HepG2 (cell line): ENCODE data around the gene CFL1. TPM values are rescaled to one million over a fixed set of nuclear protein-coding genes. Genes with fewer than 3 reads are reported as not detected.

ENCODE experiments used
- ATF5 ChIP-seq: sonication (generic); formaldehyde crosslinking; IDR thresholded peaks from 2 replicates; pipeline ENCODE4 v1.4.0; 2020; ENCODE audit warnings: mild to moderate bottlenecking, low read depth, missing genetic modification reagents
- ATF7-NPFF ChIP-seq: sonication (generic); formaldehyde crosslinking; IDR thresholded peaks from 2 replicates; pipeline ENCODE4 v1.8.1; 2023; ENCODE audit warnings: mild to moderate bottlenecking, low read depth, missing genetic modification reagents, moderate library complexity
- ATRX ChIP-seq: sonication (generic); formaldehyde crosslinking; IDR thresholded peaks from 2 replicates; pipeline ENCODE4 v1.4.0; 2020; ENCODE audit warnings: missing genetic modification reagents, borderline replicate concordance
- HINFP ChIP-seq: sonication (generic); formaldehyde crosslinking; IDR thresholded peaks from 2 replicates; pipeline ENCODE4 v1.4.0; 2020; ENCODE audit warnings: low read depth, mild to moderate bottlenecking, missing genetic modification reagents
- HMGXB3 ChIP-seq: sonication (generic); formaldehyde crosslinking; IDR thresholded peaks from 2 replicates; pipeline ENCODE4 v1.4.0; 2020; ENCODE audit warnings: missing genetic modification reagents, borderline replicate concordance
- NPAS2 ChIP-seq: sonication (generic); formaldehyde crosslinking; IDR thresholded peaks from 2 replicates; pipeline ENCODE4 v1.8.0; 2022; ENCODE audit warnings: mild to moderate bottlenecking, missing genetic modification reagents, borderline replicate concordance
- PRDM15 ChIP-seq: sonication (generic); formaldehyde crosslinking; IDR thresholded peaks from 2 replicates; pipeline ENCODE4 v1.4.0; 2020; ENCODE audit warnings: missing genetic modification reagents
- SCMH1 ChIP-seq: sonication (generic); formaldehyde crosslinking; IDR thresholded peaks from 2 replicates; pipeline ENCODE4 v1.9.0; 2021; ENCODE audit warnings: missing genetic modification reagents, mild to moderate bottlenecking, borderline replicate concordance
- SNAI1 ChIP-seq: sonication (generic); formaldehyde crosslinking; IDR thresholded peaks from 2 replicates; pipeline ENCODE4 v1.5.0; 2020; ENCODE audit warnings: mild to moderate bottlenecking, missing genetic modification reagents, borderline replicate concordance
- SSRP1 ChIP-seq: IDR thresholded peaks from 2 replicates; pipeline ENCODE4 v1.6.1; 2016; ENCODE audit warnings: control low read depth
- YY1 ChIP-seq: IDR thresholded peaks from 2 replicates; pipeline ENCODE4 v1.6.1; 2011; ENCODE audit warnings: low read length, low read depth, moderate library complexity, mild to moderate bottlenecking; ENCODE audit not compliant: insufficient read depth, insufficient replicate concordance
- ZFP1 ChIP-seq: IDR thresholded peaks from 2 replicates; pipeline ENCODE4 v1.6.1; 2016
- ZMYM3 ChIP-seq: sonication (generic); formaldehyde crosslinking; IDR thresholded peaks from 2 replicates; pipeline ENCODE4 v1.5.1; 2020; ENCODE audit warnings: mild to moderate bottlenecking, missing genetic modification reagents
- ZNF234 ChIP-seq: sonication (generic); formaldehyde crosslinking; conservative IDR thresholded peaks from 2 replicates; pipeline ENCODE4 v1.5.1; 2020; ENCODE audit warnings: mild to moderate bottlenecking, missing genetic modification reagents
- ZNF607 ChIP-seq: sonication (generic); formaldehyde crosslinking; IDR thresholded peaks from 2 replicates; pipeline ENCODE4 v1.5.1; 2020; ENCODE audit warnings: missing genetic modification reagents, mild to moderate bottlenecking, borderline replicate concordance
- ZNF713 ChIP-seq: sonication (generic); formaldehyde crosslinking; IDR thresholded peaks from 2 replicates; pipeline ENCODE4 v1.4.0; 2020; ENCODE audit warnings: mild to moderate bottlenecking, missing genetic modification reagents
- ZNF749 ChIP-seq: sonication (generic); formaldehyde crosslinking; IDR thresholded peaks from 2 replicates; pipeline ENCODE4 v1.8.0; 2022; ENCODE audit warnings: mild to moderate bottlenecking, missing genetic modification reagents, moderate library complexity, borderline replicate concordance
- polyA plus RNA-seq, 8 experiments: library from polyadenylated mRNA; depleted of rRNA in 3 of 8; stranded (reverse) in 7 of 8; unstranded in 1 of 8; fragments of >200 nt; fragmentation: Illumina TruSeq in 4 of 8; extraction: Trizol in 4 of 8; gene quantifications; 2 replicates each; pipeline versions ENCODE4 v1.2.1 to v1.2.3, GENCODE V29; 2011 to 2016; ENCODE audit warnings: low read depth in 4 of 8, missing spikeins in 1 of 8, mixed read lengths in 1 of 8; ENCODE audit not compliant: insufficient read depth in 1 of 8
- total RNA-seq, 5 experiments: library from RNA; depleted of rRNA; stranded (reverse); fragments of >200 nt; fragmentation: Illumina TruSeq; extraction: Trizol; gene quantifications; 2 replicates each; pipeline ENCODE4 v1.2.3, GENCODE V29; 2016; ENCODE audit warnings: low read depth in 1 of 5
- TF ChIP-seq, protein P1 (sequence below): IDR thresholded peaks from 2 replicates; pipeline ENCODE4 v1.6.1; 2016; ENCODE audit warnings: missing genetic modification reagents, missing compliant biosample characterization

The CFL1 gene
- total and polyA plus RNA-seq, 2 of the 13 experiments (the other 11 are each of a cell fraction or from before 2014, with no cell fraction given) = 379 to 383 TPM

- TF ChIP-seq ZNF607 = no peak
- TF ChIP-seq ATF5 (CRISPR knock-in tag) = no peak
- no peak for TF ChIP-seq SCMH1
- TF ChIP-seq SNAI1 (CRISPR knock-in tag) = peak; percentile 59; the same call in 1 of the 2 replicates
- no peak for TF ChIP-seq ZNF234 (CRISPR knock-in tag)
- no peak for TF ChIP-seq PRDM15 (CRISPR knock-in tag)
- no peak for TF ChIP-seq ZMYM3 (CRISPR knock-in tag)
- TF ChIP-seq YY1 = peak; percentile 53
- 0 out of 2 replicates have a peak, but pooled peaks have one; percentile 35 for TF ChIP-seq ZNF713 (CRISPR knock-in tag)
- no peak for TF ChIP-seq NPAS2 (CRISPR knock-in tag)
- TF ChIP-seq HINFP (CRISPR knock-in tag) = no peak
- TF ChIP-seq ATF7-NPFF (CRISPR knock-in tag) = no peak; the same call in 1 of the 2 replicates
- TF ChIP-seq ZFP1 = no peak
- TF ChIP-seq ZNF749 (CRISPR knock-in tag) = no peak
- no peak for TF ChIP-seq ATRX (CRISPR knock-in tag)
- TF ChIP-seq, protein P1, sequence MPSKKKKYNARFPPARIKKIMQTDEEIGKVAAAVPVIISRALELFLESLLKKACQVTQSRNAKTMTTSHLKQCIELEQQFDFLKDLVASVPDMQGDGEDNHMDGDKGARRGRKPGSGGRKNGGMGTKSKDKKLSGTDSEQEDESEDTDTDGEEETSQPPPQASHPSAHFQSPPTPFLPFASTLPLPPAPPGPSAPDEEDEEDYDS (CRISPR knock-in tag) = peak; percentile 79
- no peak for TF ChIP-seq SSRP1 (CRISPR knock-in tag)
- TF ChIP-seq HMGXB3 (CRISPR knock-in tag) = no peak
Measured at GRCh38 chr11:65900125-65900898, 42.3 kb upstream of the CFL1 start, which contains the start of gene FOSL1 (continued).
